H1 (cell line): ENCODE results near the gene CLTCL1. TPM values are rescaled to one million over a fixed set of nuclear protein-coding genes. Genes with fewer than 3 reads are reported as not detected.

Experiments
- CBX8 ChIP-seq: fragments of 300-800, 300-1000 bp; sonication (generic); IDR thresholded peaks from 2 replicates; pipeline ENCODE4 v1.7.1; 2016; ENCODE audit warnings: low read depth, low read length, borderline replicate concordance
- CEBPB ChIP-seq: IDR thresholded peaks from 2 replicates; pipeline ENCODE4 v1.6.1; 2012; ENCODE audit warnings: low read depth, low read length
- SUZ12 ChIP-seq: fragments of 200-600 bp; sonication (generic); IDR thresholded peaks from 2 replicates; pipeline ENCODE4 v1.6.1; 2012; ENCODE audit warnings: mild to moderate bottlenecking, inconsistent platforms, low read length, moderate library complexity, mixed read lengths
- polyA plus RNA-seq, 7 experiments: library from polyadenylated mRNA; depleted of rRNA in 3 of 7; stranded (reverse) in 5 of 7; unstranded in 2 of 7; fragments of >200 nt in 5 of 7; fragments of 200-250 nt in 2 of 7; gene quantifications; 1 replicate in 5 of 7; 2 replicates in 1 of 7; 4 replicates in 1 of 7; pipeline versions ENCODE4 v1.2.1 to v1.2.3, GENCODE V29; 2011 to 2013; ENCODE audit warnings: missing spikeins in 2 of 7, mixed read lengths in 2 of 7
- total RNA-seq: library from RNA; stranded (reverse); fragmentation: NEBNext Ultra II Directional; extraction: Animal tissue kit (Norgen Biotek cat#: 25700); gene quantifications from 2 replicates; pipeline ENCODE4 v1.2.1, GENCODE V29; 2021

Gene CLTCL1
- total and polyA plus RNA-seq, 2 of the 8 experiments (the other 6 are each of a cell fraction or from before 2014, with no cell fraction given) = 12.4 to 17.0 TPM

DNA sequence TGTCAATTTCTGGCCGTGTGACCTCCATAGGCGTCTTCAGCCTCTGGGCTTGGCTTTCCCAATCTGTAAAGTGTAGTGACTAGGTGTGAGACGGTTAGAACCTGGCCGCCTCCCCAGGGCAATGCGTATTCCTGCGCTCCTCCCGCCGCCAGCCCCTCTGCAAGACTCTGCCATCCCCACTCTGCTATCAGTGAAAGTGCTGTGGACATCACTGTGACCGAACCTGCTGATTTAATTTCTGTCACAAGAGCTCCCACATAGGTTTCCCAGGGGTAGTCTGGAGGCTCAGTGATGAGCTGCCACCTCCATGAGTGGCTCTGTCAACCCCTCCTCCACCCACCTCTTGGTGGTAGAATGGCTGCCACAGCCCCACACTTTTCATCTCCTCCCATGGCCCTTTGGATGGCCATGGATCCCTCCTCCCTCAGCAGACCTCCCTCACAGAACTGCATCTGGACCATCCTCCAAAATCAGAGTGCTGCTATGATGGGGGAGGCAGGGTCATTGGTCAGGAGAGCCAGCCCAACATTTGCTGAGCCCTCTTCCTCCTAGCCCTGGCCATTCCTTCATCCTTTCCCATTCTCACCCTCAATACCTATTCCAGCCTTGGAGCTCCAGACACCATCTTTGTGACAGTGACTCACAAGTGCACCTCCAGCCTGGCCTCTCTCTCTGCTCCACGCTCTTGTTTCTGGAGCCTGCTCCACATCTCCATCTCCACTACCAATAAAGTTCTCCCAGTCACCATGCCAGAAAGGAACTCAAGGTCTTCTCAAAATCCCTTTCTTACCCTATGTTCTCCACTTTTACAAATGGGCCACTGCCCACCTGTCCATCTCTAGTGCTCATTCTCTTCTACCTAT is 140.0 kb downstream of the CLTCL1 start (continued):
- TF ChIP-seq CBX8 (no peak), SUZ12 (peak; percentile 63; the same call in 1 of the 2 replicates), CEBPB (no peak)
